Peyer's patch (tissue), 4 donors: ENCODE measurements around the gene IL10RB. TPM values are rescaled to one million over a fixed set of nuclear protein-coding genes. Genes with fewer than 3 reads are reported as not detected.

Experiments
- DNase-seq, 3 donors: peaks; one replicate each; pipeline ENCODE4 v3.0.0-alpha.2; 2017 to 2019
- H3K27ac ChIP-seq, 4 donors: fragments of 200-600 bp; sonication (generic); one replicate each; pipeline ENCODE4 v1.5.1; 2016 to 2019
- H3K27me3 ChIP-seq, 2 donors: fragments of 200-600 bp; sonication (generic); one replicate each; pipeline ENCODE4 v1.5.1; 2019
- H3K36me3 ChIP-seq, 3 donors: fragments of 200-600 bp; sonication (generic); one replicate each; pipeline ENCODE4 v1.5.1; 2016 to 2019
- H3K4me1 ChIP-seq, 4 donors: fragments of 200-600 bp; sonication (generic); one replicate each; pipeline ENCODE4 v1.5.1; 2016 to 2019
- H3K4me3 ChIP-seq, 4 donors: fragments of 200-600 bp; sonication (generic); 1 replicate in 3 of 4; 2 replicates in 1 of 4; pipeline ENCODE4 v1.5.1; 2016 to 2019; ENCODE audit warnings: mild to moderate bottlenecking in 1 of 4
- H3K9me3 ChIP-seq, 4 donors: fragments of 200-600 bp; sonication (generic); one replicate each; pipeline ENCODE4 v1.5.1; 2016 to 2019; ENCODE audit warnings: mild to moderate bottlenecking in 1 of 4
- CTCF ChIP-seq, 6 experiments: fragments of 450-650 bp in 4 of 6; fragments of 200-600 bp in 2 of 6; sonication (generic) in 1 of 6; IDR thresholded peaks; one replicate each; pipeline ENCODE4 v1.5.1; 2017 to 2019; ENCODE audit warnings: antibody characterized with exemption in 6 of 6, mild to moderate bottlenecking in 3 of 6, moderate library complexity in 1 of 6
- POLR2A ChIP-seq, 2 donors: fragments of 450-650 bp; IDR thresholded peaks; one replicate each; pipeline ENCODE4 v1.5.1; 2017; ENCODE audit warnings: antibody characterized with exemption in 2 of 2, mild to moderate bottlenecking in 2 of 2, moderate library complexity in 2 of 2
- total RNA-seq, 4 donors: library from RNA; depleted of rRNA; stranded (reverse); fragments of >200 nt; gene quantifications; one replicate each; pipeline ENCODE4 v1.1.0, GENCODE V29; 2016

The IL10RB gene
- total RNA-seq, 4 donors from 2014 or later = 6.6 to 95.6 (median 74.0) TPM

DNA sequence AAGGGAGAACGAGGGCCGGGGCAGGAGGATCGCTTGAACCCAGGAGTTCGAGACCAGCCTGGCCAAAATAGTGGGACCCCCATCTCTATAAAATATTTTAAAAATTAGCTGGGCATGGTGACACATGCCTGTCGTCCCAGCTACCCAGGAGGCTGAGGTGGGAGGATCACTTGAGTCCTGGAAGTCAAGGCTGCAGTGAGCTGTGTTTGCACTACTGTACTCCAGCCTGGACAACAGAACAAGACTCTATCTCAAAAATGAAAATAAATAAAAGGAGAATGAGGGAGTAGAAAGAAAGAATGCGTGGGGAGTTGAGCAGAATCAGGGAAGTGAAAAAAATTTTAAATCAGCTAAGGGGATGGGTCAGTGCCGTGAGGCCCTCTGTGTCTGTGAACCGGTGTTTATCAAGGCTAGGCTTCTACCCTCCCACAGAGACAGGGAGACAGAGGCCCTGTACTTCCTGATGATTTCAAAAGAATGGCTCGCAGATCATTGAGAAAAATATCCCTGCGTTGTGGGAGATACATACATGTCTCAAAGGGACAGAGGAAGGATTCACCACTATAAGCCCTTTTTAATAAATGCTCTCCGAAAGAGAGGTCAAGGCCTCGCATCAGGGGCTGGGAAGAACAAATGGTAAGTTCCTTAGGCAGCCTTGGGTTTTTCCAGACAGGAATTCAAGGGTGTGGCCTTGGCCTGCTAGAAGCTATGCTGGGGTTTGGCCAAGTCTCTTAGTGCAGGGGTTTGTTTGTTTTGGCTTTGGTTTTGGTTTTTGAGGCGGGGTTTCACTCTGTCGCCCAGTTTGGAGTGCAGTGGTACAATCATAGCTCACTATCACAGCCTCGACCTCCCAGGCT lies 20.7 kb downstream of the IL10RB start:
- H3K4me1 ChIP-seq = peaks cover 0 to 19% (median 0%) of the 10 kb centered on the region in 4 donors
- H3K4me3 ChIP-seq = no peak overlapping the region
- peaks cover 0 to 59% (median 0%) of the 10 kb centered on the region in 3 donors for H3K36me3 ChIP-seq
- no peak for DNase-seq
- no peaks in the 10 kb centered on the region for H3K9me3 ChIP-seq
- no peak for TF ChIP-seq POLR2A (IDR thresholded peaks at IDR 0.05)
- TF ChIP-seq CTCF (IDR thresholded peaks at IDR 0.05) = no peak
- no peaks in the 10 kb centered on the region for H3K27me3 ChIP-seq
- H3K27ac ChIP-seq = peak overlapping the region in 3 of 4 donors; percentile 8 to 44 (median 26)

DNA sequence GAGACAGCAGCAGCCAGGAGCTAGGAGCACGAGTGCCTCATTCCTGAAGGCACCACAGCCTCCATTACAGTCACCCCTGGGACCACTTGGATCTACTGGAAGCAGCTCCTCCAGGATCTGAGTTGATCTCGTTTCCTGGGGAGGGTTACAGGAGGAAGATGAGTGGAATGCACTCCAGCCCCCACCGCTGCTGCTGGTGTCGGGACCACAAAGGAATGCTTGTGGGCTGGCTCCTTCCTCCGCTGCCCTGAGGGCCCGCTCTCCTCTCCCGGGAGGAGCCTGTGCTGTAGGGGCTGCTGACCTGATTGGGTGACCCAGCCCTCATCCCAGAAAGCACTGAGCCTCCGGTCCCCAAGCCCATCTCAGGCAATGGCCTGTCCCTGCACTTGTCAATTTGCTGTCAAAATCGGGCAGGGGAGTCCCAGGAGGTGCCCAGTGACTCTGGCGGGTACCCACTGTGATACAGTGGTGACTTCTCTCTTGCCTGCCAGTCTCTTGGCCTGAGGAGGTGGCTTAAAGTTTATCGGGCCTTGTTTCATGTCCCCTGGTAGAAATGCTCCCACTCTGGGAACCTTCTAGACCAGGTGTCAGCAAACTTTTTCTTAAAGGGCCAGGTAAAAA lies 23.1 kb downstream of the IL10RB start:
- no peaks in the 10 kb centered on the region for H3K27me3 ChIP-seq
- peaks cover 0 to 61% (median 0%) of the 10 kb centered on the region in 3 donors for H3K36me3 ChIP-seq
- H3K4me3 ChIP-seq = no peak overlapping the region
- peak overlapping the region in 1 of 4 donors; percentile 43 for H3K27ac ChIP-seq
- peaks cover 0 to 19% (median 0%) of the 10 kb centered on the region in 4 donors for H3K4me1 ChIP-seq
- H3K9me3 ChIP-seq = no peaks in the 10 kb centered on the region
- no peak for TF ChIP-seq CTCF (IDR thresholded peaks at IDR 0.05)
- no peak for TF ChIP-seq POLR2A (IDR thresholded peaks at IDR 0.05)
- DNase-seq = no peak

- no peaks in the 10 kb centered on the region for H3K9me3 ChIP-seq
- peaks cover 0 to 18% (median 0%) of the 10 kb centered on the region in 4 donors for H3K4me1 ChIP-seq
- H3K36me3 ChIP-seq = peaks cover 0 to 57% (median 0%) of the 10 kb centered on the region in 3 donors
- H3K27me3 ChIP-seq = no peaks in the 10 kb centered on the region
- TF ChIP-seq CTCF (IDR thresholded peaks at IDR 0.05) (peak in 3 of 6 experiments; percentile 7 to 29 (median 13)), POLR2A (IDR thresholded peaks at IDR 0.05) (no peak)
- peak in 2 of 3 donors; percentile 75 to 88 for DNase-seq
- H3K27ac ChIP-seq = no peak overlapping the region
- no peak overlapping the region for H3K4me3 ChIP-seq
These were observed 24.3 kb downstream of the IL10RB start for GRCh38 chr21:33290441-33290840.

DNA sequence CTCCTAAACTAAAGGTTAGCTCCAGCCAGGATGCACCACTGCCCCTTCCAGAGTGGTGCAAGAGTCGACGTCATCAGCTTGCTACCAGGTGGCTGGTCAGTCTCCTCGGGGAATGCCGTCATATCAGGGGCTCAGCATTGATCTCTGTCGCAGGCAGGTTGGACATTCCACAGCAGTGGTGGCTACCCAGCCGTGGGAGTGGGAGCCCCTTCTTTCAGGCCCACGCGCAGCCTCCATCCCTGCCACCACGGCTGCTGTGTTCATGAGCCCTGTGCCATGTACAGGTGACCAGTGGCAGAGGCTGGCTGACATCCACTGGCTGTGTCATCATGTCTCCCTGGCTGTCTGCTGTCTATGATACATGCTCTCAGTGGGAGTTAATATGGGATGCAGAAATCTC lies 25.5 kb downstream of the IL10RB start:
- Histone ChIP-seq H3K4me1 (peaks cover 0 to 6% (median 0%) of the 10 kb centered on the region in 4 donors), H3K4me3 (no peak overlapping the region), H3K36me3 (peaks cover 0 to 54% (median 0%) of the 10 kb centered on the region in 3 donors), H3K27ac (no peak overlapping the region), H3K9me3 (no peaks in the 10 kb centered on the region), H3K27me3 (no peaks in the 10 kb centered on the region)
- TF ChIP-seq POLR2A (IDR thresholded peaks at IDR 0.05) = no peak
- TF ChIP-seq CTCF (IDR thresholded peaks at IDR 0.05) = no peak
- DNase-seq = no peak

DNA sequence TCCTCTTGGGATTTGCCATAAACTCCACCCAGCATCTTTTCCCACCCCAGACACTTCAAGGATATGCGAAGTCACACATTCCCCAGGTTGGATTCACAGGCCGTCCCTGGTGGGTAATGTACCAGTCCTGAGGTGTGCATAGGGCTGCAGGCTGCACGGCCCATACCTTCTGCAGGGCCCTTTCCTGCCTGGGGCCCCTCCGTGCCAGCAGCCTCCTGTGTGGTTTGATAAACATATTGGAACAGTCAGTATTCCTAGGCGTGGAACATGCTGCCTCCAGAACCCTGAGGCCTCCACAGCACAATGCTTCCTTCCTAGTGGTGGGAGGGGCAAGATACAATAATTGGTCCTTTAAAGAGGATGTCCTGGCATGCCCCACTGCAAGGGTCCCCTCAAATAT lies 26.6 kb downstream of the IL10RB start:
- Histone ChIP-seq H3K27me3 (no peaks in the 10 kb centered on the region), H3K36me3 (peaks cover 0 to 63% (median 0%) of the 10 kb centered on the region in 3 donors), H3K9me3 (no peaks in the 10 kb centered on the region), H3K4me3 (no peak overlapping the region), H3K4me1 (no peaks in the 10 kb centered on the region), H3K27ac (no peak overlapping the region)
- no peak for DNase-seq
- TF ChIP-seq POLR2A (IDR thresholded peaks at IDR 0.05) = no peak
- no peak for TF ChIP-seq CTCF (IDR thresholded peaks at IDR 0.05)
